LNCAP (cell line): ENCODE data around the gene RGS19.

Source experiments
- TF ChIP-seq, protein P1 (sequence below): fragments of 450-650 bp; IDR thresholded peaks from 2 replicates; pipeline ENCODE4 v1.5.1; 2017; ENCODE audit warnings: mild to moderate bottlenecking

Gene RGS19

DNA sequence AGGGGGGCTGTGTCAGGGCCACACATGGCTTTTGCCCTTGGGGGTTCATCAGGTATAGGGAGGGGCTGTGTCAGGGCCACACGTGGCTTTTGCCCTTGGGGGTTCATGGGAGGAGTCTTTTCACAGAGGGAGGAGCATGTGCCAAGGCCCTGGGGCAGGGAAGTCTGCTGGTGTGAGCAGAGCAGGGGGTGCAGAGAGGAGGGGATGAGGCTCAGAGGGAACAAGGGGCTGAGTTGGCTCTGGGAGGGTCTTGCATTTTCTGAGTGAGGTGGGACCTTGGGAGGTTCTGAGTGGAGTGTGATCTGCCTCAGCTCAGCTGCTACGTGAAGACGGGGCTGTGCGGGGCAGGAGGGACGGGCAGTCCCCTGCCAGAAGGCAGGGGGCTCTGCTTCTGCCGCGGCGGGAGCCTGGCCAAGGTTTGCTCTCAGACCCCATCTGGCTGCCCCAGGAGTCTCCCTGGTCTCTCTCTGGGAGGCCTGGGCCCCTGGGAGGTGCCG is 23.9 kb downstream of the RGS19 start:
- TF ChIP-seq, protein P1, sequence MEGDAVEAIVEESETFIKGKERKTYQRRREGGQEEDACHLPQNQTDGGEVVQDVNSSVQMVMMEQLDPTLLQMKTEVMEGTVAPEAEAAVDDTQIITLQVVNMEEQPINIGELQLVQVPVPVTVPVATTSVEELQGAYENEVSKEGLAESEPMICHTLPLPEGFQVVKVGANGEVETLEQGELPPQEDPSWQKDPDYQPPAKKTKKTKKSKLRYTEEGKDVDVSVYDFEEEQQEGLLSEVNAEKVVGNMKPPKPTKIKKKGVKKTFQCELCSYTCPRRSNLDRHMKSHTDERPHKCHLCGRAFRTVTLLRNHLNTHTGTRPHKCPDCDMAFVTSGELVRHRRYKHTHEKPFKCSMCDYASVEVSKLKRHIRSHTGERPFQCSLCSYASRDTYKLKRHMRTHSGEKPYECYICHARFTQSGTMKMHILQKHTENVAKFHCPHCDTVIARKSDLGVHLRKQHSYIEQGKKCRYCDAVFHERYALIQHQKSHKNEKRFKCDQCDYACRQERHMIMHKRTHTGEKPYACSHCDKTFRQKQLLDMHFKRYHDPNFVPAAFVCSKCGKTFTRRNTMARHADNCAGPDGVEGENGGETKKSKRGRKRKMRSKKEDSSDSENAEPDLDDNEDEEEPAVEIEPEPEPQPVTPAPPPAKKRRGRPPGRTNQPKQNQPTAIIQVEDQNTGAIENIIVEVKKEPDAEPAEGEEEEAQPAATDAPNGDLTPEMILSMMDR, result no peak

DNA sequence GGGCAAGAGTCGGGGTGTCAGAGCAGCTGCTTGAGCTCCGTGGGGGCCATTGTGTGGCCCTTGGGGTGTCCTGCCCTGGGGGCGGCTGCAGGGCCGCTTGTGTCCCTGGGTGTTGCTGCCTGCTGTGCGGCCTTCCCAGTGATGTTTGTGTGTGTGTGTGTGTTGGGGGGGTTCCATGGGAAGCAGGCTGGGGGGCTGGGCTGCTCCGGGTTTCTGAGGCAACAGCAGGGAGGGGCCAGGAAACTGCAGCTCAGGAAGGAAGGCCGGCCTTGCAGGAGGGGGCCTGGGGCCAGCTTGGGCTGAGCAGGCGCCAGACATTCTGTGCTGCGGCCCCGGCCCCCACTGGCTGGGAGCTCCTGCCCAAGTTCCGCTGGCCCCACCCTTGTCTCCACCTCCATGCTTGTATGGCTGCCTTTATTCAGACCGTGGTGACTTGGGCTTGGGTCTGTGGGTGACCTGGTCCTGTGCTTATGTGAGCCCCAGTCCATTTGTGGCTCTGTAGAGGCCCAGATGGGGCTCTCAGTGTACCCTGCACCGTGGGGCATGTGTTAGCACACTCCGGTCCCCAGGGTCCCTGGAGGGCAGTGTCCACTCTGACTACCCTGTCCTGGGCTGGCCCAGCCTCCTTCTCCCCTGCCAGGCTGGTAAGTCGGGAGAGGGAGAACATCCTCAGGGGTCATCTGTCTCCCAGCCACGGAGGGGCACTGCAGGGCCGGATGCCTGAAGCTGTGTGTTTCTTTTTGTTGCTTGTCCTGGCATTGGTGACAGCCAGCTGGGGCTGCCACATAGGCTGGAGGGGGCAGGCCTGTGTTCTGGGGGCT is 25.3 kb downstream of the RGS19 start:
- TF ChIP-seq, protein P1, result no peak

DNA sequence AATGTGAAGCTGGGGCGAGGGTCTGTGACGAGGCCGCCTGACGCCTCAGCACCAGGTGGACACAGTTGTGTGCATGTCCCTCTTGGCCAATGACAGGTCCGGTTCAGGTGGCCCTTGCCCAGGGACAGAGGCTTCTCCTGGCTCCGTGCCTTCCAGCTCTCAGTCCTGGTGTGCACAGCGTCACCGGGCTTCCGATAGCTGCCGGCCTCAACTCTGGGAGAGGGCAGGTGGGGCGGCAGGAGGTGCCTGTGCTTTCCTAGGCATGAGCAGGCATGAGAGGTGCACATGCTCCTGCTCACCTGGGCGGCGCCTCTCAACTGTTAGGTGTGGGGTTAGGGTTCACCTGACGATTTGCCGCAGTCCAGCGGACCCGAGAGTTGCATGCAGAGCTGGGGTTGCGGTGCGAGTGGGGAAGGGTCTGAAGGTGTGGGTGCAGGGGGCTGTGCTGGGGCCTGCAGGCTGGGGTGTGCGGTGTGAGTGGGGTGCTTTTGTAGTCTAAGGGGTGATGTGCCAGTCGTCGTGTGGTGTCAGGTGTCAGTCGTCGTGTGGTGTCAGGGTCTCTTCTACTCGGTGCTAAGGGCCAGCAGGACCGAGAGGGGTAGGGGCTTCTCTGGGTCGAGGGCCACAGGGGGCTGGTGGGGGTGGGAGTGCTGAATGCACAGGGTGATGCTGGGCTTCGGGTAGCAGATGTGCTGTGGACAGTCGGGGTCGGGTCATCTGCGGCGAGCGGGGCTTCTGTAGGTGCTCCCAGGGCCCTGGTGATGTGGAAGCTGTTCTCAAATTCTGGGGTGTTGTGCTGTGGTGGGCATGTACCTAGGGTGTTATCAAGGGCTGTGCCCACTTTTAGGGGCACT is 26.1 kb downstream of the RGS19 start:
- TF ChIP-seq, protein P1, result no peak

DNA sequence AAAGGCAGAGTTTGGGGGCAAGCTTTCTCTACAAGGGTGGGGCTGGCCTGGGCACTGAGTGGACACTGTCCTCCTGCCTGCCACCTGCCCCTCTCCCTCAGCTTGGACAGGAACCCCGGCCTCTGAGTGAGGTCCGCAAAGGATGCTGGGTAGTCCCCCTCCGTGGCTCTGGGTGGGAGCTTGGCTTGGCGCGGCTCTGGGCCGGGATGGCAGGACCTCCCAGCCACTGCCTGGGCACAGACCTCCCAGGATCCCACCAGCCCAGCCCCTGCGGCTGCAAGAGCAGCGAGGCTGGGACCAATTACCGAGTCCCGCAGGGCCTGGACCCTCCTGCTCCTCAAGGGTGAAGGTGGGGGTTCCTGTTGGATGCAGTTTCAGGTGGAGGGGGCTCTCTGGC is 27.0 kb downstream of the RGS19 start:
- TF ChIP-seq, protein P1, result no peak

DNA sequence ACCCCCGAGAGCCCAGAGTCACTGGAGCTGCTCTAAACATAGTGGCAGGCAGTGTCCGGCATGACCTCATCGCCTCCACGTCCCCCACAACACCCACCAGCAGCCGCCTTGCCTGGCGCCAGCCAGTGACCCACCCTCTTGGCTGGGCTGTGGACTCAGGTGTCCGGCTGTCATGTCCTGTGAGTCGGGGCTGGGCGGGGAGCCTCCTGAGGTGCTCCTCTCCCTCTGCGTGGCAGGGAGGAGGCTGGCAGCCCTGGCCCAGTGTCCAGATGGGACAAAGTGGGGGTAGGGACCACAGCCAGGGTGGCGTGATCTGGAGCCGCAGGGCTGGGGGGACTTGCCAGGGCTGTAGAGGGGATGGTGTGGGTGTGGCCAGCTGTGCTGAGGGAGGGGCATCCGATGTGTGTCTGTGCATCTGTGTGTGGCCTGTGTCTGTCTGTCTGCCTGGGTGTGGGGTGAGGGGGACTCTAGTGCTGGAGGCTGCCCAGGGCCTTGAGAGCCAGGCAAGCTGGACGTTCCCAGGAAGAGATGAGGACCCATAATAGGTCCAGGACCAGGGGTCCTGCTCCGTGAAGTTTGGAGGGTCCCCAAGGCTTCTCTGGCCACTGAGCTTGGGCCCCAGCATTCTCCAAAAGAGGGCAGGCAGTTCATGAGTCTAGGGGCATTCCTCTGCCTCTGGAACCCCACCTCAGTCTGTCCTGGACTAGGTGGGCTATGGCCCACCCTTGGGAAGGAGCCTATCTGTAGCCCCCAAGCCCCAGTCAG is 27.6 kb downstream of the RGS19 start:
- TF ChIP-seq, protein P1, result no peak

DNA sequence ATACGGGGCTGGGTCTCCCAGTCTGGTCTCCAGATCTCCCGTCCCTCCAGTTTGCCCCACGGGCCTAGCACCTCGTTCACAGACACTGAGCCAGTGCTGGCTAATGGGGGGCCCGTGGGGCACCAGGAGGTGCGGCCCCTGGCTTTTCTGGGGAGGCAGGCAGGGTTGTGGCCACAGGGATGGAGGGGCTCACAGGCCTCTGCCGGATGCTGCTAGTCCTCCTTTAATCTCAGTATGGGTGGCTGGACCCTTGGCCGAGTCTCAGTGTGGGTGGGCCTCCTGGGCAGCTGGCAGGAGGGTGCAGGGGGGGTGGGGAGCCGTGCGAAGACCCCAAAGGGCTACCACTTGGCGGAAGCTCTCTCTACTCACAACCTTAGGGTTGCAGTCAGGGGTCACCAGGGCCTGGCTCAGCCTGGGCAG is 28.3 kb downstream of the RGS19 start:
- TF ChIP-seq, protein P1, result no peak
